Ishikawa (cell line): Measurements from ENCODE around the gene NEDD4L.

Experiments
- CEBPB ChIP-seq: IDR thresholded peaks from 2 replicates; pipeline ENCODE4 v1.6.1; 2012
- CREB1 ChIP-seq: IDR thresholded peaks from 2 replicates; pipeline ENCODE4 v1.6.1; 2012; ENCODE audit warnings: low read depth
- EGR1 ChIP-seq: IDR thresholded peaks from 2 replicates; pipeline ENCODE4 v1.6.1; 2012
- EP300 ChIP-seq: IDR thresholded peaks from 2 replicates; pipeline ENCODE4 v1.6.1; 2012; ENCODE audit warnings: borderline replicate concordance
- FOXM1 ChIP-seq: IDR thresholded peaks from 2 replicates; pipeline ENCODE4 v1.6.1; 2012; ENCODE audit warnings: low read depth, borderline replicate concordance
- NFIC ChIP-seq: IDR thresholded peaks from 2 replicates; pipeline ENCODE4 v1.6.1; 2012
- RAD21 ChIP-seq: IDR thresholded peaks from 2 replicates; pipeline ENCODE4 v1.6.1; 2012; ENCODE audit warnings: low read depth
- TAF1 ChIP-seq: IDR thresholded peaks from 2 replicates; pipeline ENCODE4 v1.6.1; 2012; ENCODE audit warnings: low read depth, mild to moderate bottlenecking
- TCF12 ChIP-seq: IDR thresholded peaks from 2 replicates; pipeline ENCODE4 v1.6.1; 2012; ENCODE audit warnings: low read depth
- TEAD4 ChIP-seq: IDR thresholded peaks from 2 replicates; pipeline ENCODE4 v1.6.1; 2012
- YY1 ChIP-seq: IDR thresholded peaks from 2 replicates; pipeline ENCODE4 v1.6.1; 2012; ENCODE audit warnings: low read depth
- ZBTB7A ChIP-seq: IDR thresholded peaks from 2 replicates; pipeline ENCODE4 v1.6.1; 2012; ENCODE audit warnings: low read depth
- TF ChIP-seq, protein P1 (sequence below): IDR thresholded peaks from 2 replicates; pipeline ENCODE4 v1.6.1; 2012; ENCODE audit warnings: low read depth, mild to moderate bottlenecking
- TF ChIP-seq, protein P2 (sequence below): IDR thresholded peaks from 2 replicates; pipeline ENCODE4 v1.6.1; 2012
- TF ChIP-seq, protein P3 (sequence below): IDR thresholded peaks from 2 replicates; pipeline ENCODE4 v1.6.1; 2012

Gene NEDD4L

DNA sequence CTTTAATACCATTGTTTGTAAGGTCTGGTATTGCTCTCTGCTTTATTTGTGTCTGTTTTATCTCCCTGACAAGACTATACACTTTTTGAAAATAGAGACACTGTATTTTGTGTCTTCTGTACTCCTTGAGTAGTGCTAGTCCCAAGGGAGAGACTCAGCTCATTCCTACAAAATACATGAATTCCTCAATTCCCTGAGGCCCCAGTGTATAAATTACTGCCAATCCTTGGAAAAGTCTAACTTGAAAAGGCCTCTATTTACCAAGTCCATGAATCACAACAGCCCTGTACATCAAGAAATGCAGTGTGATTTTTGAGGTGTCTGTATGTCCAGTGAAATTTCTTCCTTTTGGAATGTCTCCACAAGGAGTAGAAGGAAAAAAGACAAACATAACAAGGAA lies 34.9 kb upstream of the NEDD4L start:
- TF ChIP-seq, protein P1, sequence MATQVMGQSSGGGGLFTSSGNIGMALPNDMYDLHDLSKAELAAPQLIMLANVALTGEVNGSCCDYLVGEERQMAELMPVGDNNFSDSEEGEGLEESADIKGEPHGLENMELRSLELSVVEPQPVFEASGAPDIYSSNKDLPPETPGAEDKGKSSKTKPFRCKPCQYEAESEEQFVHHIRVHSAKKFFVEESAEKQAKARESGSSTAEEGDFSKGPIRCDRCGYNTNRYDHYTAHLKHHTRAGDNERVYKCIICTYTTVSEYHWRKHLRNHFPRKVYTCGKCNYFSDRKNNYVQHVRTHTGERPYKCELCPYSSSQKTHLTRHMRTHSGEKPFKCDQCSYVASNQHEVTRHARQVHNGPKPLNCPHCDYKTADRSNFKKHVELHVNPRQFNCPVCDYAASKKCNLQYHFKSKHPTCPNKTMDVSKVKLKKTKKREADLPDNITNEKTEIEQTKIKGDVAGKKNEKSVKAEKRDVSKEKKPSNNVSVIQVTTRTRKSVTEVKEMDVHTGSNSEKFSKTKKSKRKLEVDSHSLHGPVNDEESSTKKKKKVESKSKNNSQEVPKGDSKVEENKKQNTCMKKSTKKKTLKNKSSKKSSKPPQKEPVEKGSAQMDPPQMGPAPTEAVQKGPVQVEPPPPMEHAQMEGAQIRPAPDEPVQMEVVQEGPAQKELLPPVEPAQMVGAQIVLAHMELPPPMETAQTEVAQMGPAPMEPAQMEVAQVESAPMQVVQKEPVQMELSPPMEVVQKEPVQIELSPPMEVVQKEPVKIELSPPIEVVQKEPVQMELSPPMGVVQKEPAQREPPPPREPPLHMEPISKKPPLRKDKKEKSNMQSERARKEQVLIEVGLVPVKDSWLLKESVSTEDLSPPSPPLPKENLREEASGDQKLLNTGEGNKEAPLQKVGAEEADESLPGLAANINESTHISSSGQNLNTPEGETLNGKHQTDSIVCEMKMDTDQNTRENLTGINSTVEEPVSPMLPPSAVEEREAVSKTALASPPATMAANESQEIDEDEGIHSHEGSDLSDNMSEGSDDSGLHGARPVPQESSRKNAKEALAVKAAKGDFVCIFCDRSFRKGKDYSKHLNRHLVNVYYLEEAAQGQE = no peak
- TF ChIP-seq TEAD4 = no peak
- TF ChIP-seq ZBTB7A = no peak
- TF ChIP-seq CREB1 = no peak
- TF ChIP-seq YY1 = no peak

DNA sequence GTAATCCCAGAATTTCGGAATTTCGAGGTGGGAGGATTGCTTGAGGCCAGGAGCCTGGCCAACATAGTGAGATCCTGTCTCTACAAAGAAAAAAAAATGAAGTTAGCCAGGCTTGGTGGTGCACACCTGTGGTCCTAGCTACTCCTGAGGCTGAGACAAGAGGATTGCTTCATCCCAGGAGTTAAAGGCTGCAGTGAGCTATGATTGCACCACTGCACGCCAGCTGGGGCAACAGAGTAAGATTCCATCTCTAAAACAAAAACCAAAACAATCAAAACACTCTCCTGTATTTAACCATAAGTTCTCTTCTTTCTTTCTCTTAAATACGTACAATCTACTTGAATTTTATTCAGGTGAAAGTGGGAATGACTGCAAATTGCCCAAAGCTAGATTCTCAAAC lies 33.8 kb upstream of the NEDD4L start:
- TF ChIP-seq TEAD4 (no peak), NFIC (no peak), EP300 (no peak), EGR1 (no peak), RAD21 (no peak), CEBPB (no peak), CREB1 (no peak), YY1 (no peak)
- TF ChIP-seq, protein P1 = no peak
- TF ChIP-seq, protein P2, sequence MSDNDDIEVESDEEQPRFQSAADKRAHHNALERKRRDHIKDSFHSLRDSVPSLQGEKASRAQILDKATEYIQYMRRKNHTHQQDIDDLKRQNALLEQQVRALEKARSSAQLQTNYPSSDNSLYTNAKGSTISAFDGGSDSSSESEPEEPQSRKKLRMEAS = no peak

DNA sequence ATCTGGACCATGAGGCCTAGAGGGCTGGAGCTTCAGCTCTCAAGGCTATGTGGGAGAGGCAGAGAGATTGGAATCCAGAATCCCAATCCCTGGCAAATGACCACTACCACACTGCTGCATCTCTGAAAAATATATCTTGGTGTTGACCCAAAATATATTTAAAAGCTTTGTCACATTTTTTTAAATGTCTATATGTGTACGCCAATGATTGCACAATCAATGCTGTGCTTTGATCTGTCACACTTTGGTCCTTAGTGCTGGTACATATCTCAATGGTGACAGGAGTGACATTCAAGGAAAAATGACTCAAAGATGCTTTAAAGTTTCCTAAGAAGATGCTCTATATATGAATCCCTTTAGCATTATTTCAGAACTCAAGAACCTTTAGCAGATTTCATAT lies 31.7 kb upstream of the NEDD4L start:
- TF ChIP-seq CEBPB (peak; percentile 63; the same call in 1 of the 2 replicates), CREB1 (no peak), TAF1 (no peak), RAD21 (no peak), EP300 (no peak)
- TF ChIP-seq, protein P1 = no peak

DNA sequence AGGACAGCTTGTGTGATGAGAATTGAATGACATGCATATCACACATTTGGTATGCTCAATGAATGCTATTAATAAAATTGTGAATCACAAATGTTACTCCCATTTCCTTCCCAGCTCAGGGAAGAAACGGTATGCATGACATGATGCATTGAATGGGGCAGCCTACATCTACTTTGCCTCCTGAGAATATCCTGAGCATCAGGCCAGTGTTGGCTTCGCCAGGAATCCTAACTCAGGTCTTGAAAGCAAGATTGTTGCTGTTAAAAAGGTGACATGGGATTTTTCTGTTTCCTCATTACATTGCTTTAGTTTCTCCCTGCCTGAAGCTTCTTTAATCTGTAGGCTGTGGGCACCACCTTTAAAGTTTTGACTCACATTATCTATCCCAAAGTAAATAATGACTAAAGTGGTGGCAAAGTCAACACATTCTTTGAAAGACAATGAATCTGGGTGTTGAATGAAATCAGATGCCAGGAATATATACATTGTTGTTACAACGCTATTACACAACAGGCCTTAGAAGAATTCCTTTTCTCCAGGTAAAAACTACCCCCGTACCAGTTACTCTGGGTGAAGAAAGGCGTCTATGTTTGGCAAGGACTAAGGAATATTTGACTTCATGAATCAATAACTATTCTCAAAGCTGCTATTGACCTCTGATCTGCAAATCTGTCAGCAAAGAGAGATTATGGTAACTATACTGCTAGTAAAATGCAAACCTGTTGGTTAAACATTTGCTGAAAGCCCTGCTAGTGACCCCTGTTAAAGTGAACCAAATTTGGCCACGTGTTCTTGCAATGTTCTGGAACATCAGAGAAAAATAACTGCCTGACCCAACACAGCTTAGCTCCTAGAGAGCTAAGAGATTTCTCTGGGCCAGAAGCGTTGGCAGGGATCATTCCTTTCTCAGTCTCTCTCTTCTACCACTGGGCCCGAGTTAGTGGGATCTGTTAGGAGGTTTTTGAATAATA lies 30.5 kb upstream of the NEDD4L start:
- TF ChIP-seq RAD21 (no peak), CEBPB (peak; percentile 56; the same call in 1 of the 2 replicates)

DNA sequence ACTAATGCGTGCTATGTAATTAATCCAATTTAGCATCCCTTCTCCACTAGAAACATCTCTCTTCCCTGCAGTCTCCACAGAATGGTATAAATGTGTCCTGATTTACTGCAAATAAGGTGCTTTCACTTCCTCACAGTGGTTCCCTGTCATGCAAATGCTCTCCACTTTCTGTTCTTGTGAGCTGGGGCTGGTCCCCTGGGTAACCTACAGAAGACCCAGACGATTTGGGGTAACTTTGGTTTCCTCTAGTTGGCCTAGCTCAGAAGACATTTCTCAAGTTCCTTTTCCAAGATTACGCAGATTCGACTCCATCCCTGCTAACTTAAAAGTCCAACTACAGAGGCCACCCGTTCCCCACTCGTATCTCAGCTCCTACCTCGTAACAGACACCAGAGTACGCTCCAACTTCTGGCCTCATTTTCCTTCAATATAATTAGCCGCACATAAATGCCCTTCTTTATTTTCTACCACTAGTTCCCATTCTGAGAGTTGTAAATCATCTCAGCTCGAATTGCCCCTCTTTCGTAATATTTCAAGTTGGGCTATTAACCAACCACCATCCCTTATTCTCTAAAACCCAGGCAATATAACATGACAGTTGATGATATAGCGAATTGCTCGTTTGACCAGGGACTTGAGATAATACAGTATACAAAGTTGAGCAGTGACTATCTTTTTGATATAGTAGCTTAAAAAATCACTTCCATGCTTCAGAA lies 28.8 kb upstream of the NEDD4L start:
- TF ChIP-seq, protein P3, sequence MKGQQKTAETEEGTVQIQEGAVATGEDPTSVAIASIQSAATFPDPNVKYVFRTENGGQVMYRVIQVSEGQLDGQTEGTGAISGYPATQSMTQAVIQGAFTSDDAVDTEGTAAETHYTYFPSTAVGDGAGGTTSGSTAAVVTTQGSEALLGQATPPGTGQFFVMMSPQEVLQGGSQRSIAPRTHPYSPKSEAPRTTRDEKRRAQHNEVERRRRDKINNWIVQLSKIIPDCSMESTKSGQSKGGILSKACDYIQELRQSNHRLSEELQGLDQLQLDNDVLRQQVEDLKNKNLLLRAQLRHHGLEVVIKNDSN = no peak
- no peak for TF ChIP-seq ZBTB7A
- TF ChIP-seq NFIC = no peak
- TF ChIP-seq EGR1 = no peak
- no peak for TF ChIP-seq TCF12
- no peak for TF ChIP-seq FOXM1
- no peak for TF ChIP-seq TAF1
- no peak for TF ChIP-seq CREB1
- TF ChIP-seq, protein P1 = no peak
- TF ChIP-seq EP300 = no peak
- no peak for TF ChIP-seq TEAD4
